H1 (cell line): Measurements from ENCODE around the gene CHD9NB. TPM values are rescaled to one million over a fixed set of nuclear protein-coding genes. Genes with fewer than 3 reads are reported as not detected.
A peak's percentile ranks its signal among the peaks of the same experiment; 100 is the strongest.

ENCODE experiments used
- CTCF ChIA-PET: fragments of 300-600 bp; sonication (Branson Sonifier 250); formaldehyde crosslinking; loops from one replicate; lab custom pipeline; 2021; ENCODE audit not compliant: partially characterized antibody; lab: Charles Lee
- POLR2A ChIA-PET: fragments of 300-600 bp; sonication (Branson Sonifier 250); formaldehyde crosslinking; loops from one replicate; lab custom pipeline; 2021; ENCODE audit warnings: inconsistent platforms; ENCODE audit not compliant: partially characterized antibody; lab: Charles Lee
- DNase-seq, 2 experiments: peaks; one replicate each; pipeline versions ENCODE4 v3.0.0 to v3.0.0-alpha.2; 2010 to 2022; ENCODE audit warnings: low spot score in 2 of 2, low read depth in 1 of 2, mixed read lengths in 1 of 2
- FAIRE-seq: peaks from 2 replicates; lab custom pipeline; 2011; peaks lifted over from hg19 to GRCh38; lab: Jason Lieb, UNC
- H2AFZ ChIP-seq: 2 replicates; pipeline ENCODE4 v1.8.1; 2012; ENCODE audit warnings: low read length, inconsistent platforms
- H2AK5ac ChIP-seq: 2 replicates; pipeline ENCODE4 v1.6.1; 2013; ENCODE audit warnings: low read depth, low read length
- H2BK120ac ChIP-seq: replicated peaks from 2 replicates; pipeline ENCODE3; 2013; ENCODE audit warnings: low read depth, low read length, inconsistent platforms
- H2BK12ac ChIP-seq: 2 replicates; pipeline ENCODE4 v1.6.1; 2013; ENCODE audit warnings: low read depth, low read length
- H2BK15ac ChIP-seq: 2 replicates; pipeline ENCODE4 v1.6.1; 2013; ENCODE audit warnings: low read length
- H2BK20ac ChIP-seq: 2 replicates; pipeline ENCODE4 v1.6.1; 2013; ENCODE audit warnings: low read length
- H2BK5ac ChIP-seq: 2 replicates; pipeline ENCODE4 v1.6.1; 2013; ENCODE audit warnings: low read depth, low read length
- H3K14ac ChIP-seq: 2 replicates; pipeline ENCODE4 v1.6.1; 2013; ENCODE audit warnings: inconsistent platforms; ENCODE audit not compliant: insufficient read length
- H3K18ac ChIP-seq: 2 replicates; pipeline ENCODE4 v1.6.1; 2013; ENCODE audit warnings: low read length; ENCODE audit errors: extremely low read depth
- H3K23ac ChIP-seq: 2 replicates; pipeline ENCODE4 v1.6.1; 2013; ENCODE audit warnings: inconsistent platforms; ENCODE audit not compliant: insufficient read length
- H3K23me2 ChIP-seq: 2 replicates; pipeline ENCODE4 v1.6.1; 2013; ENCODE audit warnings: low read depth, low read length
- H3K27ac ChIP-seq: 2 replicates; pipeline ENCODE4 v1.6.1; 2011; ENCODE audit warnings: low read depth, low read length, inconsistent platforms
- H3K27me3 ChIP-seq, 4 experiments: replicated peaks in 1 of 4; 1 replicate in 1 of 4; 2 replicates in 3 of 4; pipeline versions ENCODE4 v1.6.1 to v1.8.1; 2011 to 2013; ENCODE audit warnings: low read length in 3 of 4, mild to moderate bottlenecking in 3 of 4, inconsistent platforms in 2 of 4, mixed read lengths in 2 of 4, moderate library complexity in 1 of 4; ENCODE audit not compliant: control insufficient read depth in 3 of 4, insufficient read depth in 3 of 4; ENCODE audit errors: extremely low read depth in 1 of 4
- H3K36me3 ChIP-seq, 4 experiments: 2 replicates each; pipeline versions ENCODE4 v1.6.1 to v1.8.1; 2011 to 2013; ENCODE audit warnings: mild to moderate bottlenecking in 4 of 4, low read length in 3 of 4, moderate library complexity in 2 of 4, control low read depth in 1 of 4, inconsistent platforms in 1 of 4; ENCODE audit not compliant: insufficient read depth in 4 of 4, control insufficient read depth in 2 of 4
- H3K4ac ChIP-seq: replicated peaks from 2 replicates; pipeline ENCODE3; 2013; ENCODE audit warnings: low read length, low read depth, mixed read lengths, inconsistent platforms; ENCODE audit not compliant: insufficient read length
- H3K4me1 ChIP-seq, 4 experiments: replicated peaks in 1 of 4; 1 replicate in 1 of 4; 2 replicates in 3 of 4; pipeline versions ENCODE4 v1.6.1 to v1.8.1; 2011 to 2013; ENCODE audit warnings: low read length in 3 of 4, inconsistent platforms in 2 of 4, mixed read lengths in 1 of 4; ENCODE audit not compliant: insufficient read depth in 4 of 4, control insufficient read depth in 3 of 4
- H3K4me2 ChIP-seq, 2 experiments: 2 replicates each; pipeline versions ENCODE4 v1.6.1 to v1.8.1; 2011 to 2013; ENCODE audit warnings: low read depth in 2 of 2, low read length in 2 of 2, control low read depth in 1 of 2, inconsistent platforms in 1 of 2, mild to moderate bottlenecking in 1 of 2; ENCODE audit not compliant: insufficient read depth in 1 of 2
- H3K4me3 ChIP-seq, 4 experiments: fragments of 200-600, 300-600 bp in 1 of 4; sonication (generic), shearing (Covaris generic), sonication (Bioruptor Twin) in 1 of 4; 2 replicates each; pipeline versions ENCODE4 v1.5.1 to v1.8.1; 2011 to 2016; ENCODE audit warnings: low read length in 4 of 4, low read depth in 3 of 4, control low read depth in 2 of 4, inconsistent platforms in 2 of 4, mild to moderate bottlenecking in 2 of 4, mixed read lengths in 1 of 4, moderate library complexity in 1 of 4; ENCODE audit not compliant: insufficient read depth in 2 of 4; ENCODE audit errors: extremely low read depth in 1 of 4
- H3K56ac ChIP-seq: replicated peaks from 2 replicates; pipeline ENCODE3; 2013; ENCODE audit warnings: low read depth, mild to moderate bottlenecking, mixed read lengths, low read length, inconsistent platforms; ENCODE audit not compliant: insufficient read length
- H3K79me1 ChIP-seq: 2 replicates; pipeline ENCODE4 v1.6.1; 2013; ENCODE audit warnings: low read depth, low read length, control low read depth
- H3K79me2 ChIP-seq, 2 experiments: 2 replicates each; pipeline versions ENCODE4 v1.6.1 to v1.8.1; 2012 to 2013; ENCODE audit warnings: low read length in 2 of 2, mild to moderate bottlenecking in 2 of 2, inconsistent platforms in 1 of 2; ENCODE audit not compliant: insufficient read depth in 2 of 2, control insufficient read depth in 1 of 2
- H3K9ac ChIP-seq, 4 experiments: replicated peaks in 1 of 4; 1 replicate in 1 of 4; 2 replicates in 3 of 4; pipeline versions ENCODE4 v1.6.1 to v1.8.1; 2011 to 2013; ENCODE audit warnings: low read depth in 3 of 4, low read length in 3 of 4, control low read depth in 2 of 4, mild to moderate bottlenecking in 2 of 4, moderate library complexity in 2 of 4, inconsistent platforms in 1 of 4; ENCODE audit errors: extremely low read depth in 1 of 4
- H3K9me3 ChIP-seq, 2 experiments: 2 replicates each; pipeline versions ENCODE4 v1.6.1 to v1.8.1; 2012 to 2013; ENCODE audit warnings: mild to moderate bottlenecking in 2 of 2, moderate library complexity in 2 of 2, control low read depth in 1 of 2, inconsistent platforms in 1 of 2, low read depth in 1 of 2, low read length in 1 of 2, mixed read lengths in 1 of 2; ENCODE audit not compliant: insufficient read depth in 2 of 2
- H4K20me1 ChIP-seq, 2 experiments: replicated peaks in 1 of 2; 2 replicates each; pipeline versions ENCODE3 to v1.8.1; 2011 to 2013; ENCODE audit warnings: inconsistent platforms in 2 of 2, low read length in 2 of 2, mild to moderate bottlenecking in 1 of 2; ENCODE audit not compliant: insufficient read depth in 2 of 2, control insufficient read depth in 1 of 2
- H4K5ac ChIP-seq: 2 replicates; pipeline ENCODE4 v1.6.1; 2013; ENCODE audit warnings: low read length, low read depth, mixed read lengths, inconsistent platforms; ENCODE audit not compliant: insufficient read length
- H4K8ac ChIP-seq: 2 replicates; pipeline ENCODE4 v1.8.0; 2013; ENCODE audit warnings: mild to moderate bottlenecking, moderate library complexity, low read length, inconsistent platforms; ENCODE audit not compliant: insufficient read depth; ENCODE audit errors: extremely low read depth
- H4K91ac ChIP-seq: replicated peaks from 2 replicates; pipeline ENCODE3; 2013; ENCODE audit warnings: low read length, mixed read lengths, inconsistent platforms; ENCODE audit not compliant: insufficient read length
- GABPA ChIP-seq: IDR thresholded peaks from 2 replicates; pipeline ENCODE4 v1.6.1; 2011; ENCODE audit warnings: mild to moderate bottlenecking, low read length, moderate library complexity, borderline replicate concordance; ENCODE audit not compliant: insufficient read depth
- RAD21 ChIP-seq, 2 experiments: IDR thresholded peaks in 1 of 2; conservative IDR thresholded peaks in 1 of 2; 2 replicates each; pipeline ENCODE4 v1.6.1; 2011; ENCODE audit warnings: low read depth in 2 of 2, low read length in 2 of 2, improper control_type of control experiment in 1 of 2, inconsistent platforms in 1 of 2, mild to moderate bottlenecking in 1 of 2, moderate library complexity in 1 of 2
- RNF2 ChIP-seq: fragments of 200-900, 300-1000 bp; sonication (generic); IDR thresholded peaks from 2 replicates; pipeline ENCODE4 v1.7.1; 2016; ENCODE audit warnings: borderline replicate concordance, low read depth, mild to moderate bottlenecking, antibody characterized with exemption, low read length; ENCODE audit not compliant: poor library complexity, severe bottlenecking; ENCODE audit errors: missing control alignments
- SIX5 ChIP-seq: IDR thresholded peaks from 2 replicates; pipeline ENCODE4 v1.6.1; 2011; ENCODE audit warnings: mild to moderate bottlenecking, low read depth, low read length
- WGBS, 2 experiments: shearing (Covaris generic) in 1 of 2; methylation state at CpG; one replicate each; pipeline versions ENCODE4 v1.1.6 to v1.1.7; 2013 to 2015; ENCODE audit warnings: low lambda C conversion rate in 2 of 2, mixed read lengths in 2 of 2, inconsistent platforms in 1 of 2, low coverage in 1 of 2, missing lambda C conversion rate in 1 of 2; ENCODE audit not compliant: insufficient replicate concordance in 2 of 2, insufficient coverage in 1 of 2, insufficient read length in 1 of 2; ENCODE audit errors: extremely low coverage in 1 of 2, missing lambda C conversion rate in 1 of 2; 5-methylcytosine and 5-hydroxymethylcytosine counted together
- polyA plus RNA-seq, 7 experiments: library from polyadenylated mRNA; depleted of rRNA in 3 of 7; stranded (reverse) in 5 of 7; unstranded in 2 of 7; fragments of >200 nt in 5 of 7; fragments of 200-250 nt in 2 of 7; gene quantifications; 1 replicate in 5 of 7; 2 replicates in 1 of 7; 4 replicates in 1 of 7; pipeline versions ENCODE4 v1.2.1 to v1.2.3, GENCODE V29; 2011 to 2013; ENCODE audit warnings: missing spikeins in 2 of 7, mixed read lengths in 2 of 7
- total RNA-seq: library from RNA; stranded (reverse); fragmentation: NEBNext Ultra II Directional; extraction: Animal tissue kit (Norgen Biotek cat#: 25700); gene quantifications from 2 replicates; pipeline ENCODE4 v1.2.1, GENCODE V29; 2021
- TF ChIP-seq, protein P1 (sequence below), 3 experiments: IDR thresholded peaks; 1 replicate in 2 of 3; 2 replicates in 1 of 3; pipeline versions ENCODE4 v1.5.1 to v1.6.1; 2011; ENCODE audit warnings: low read length in 3 of 3, mild to moderate bottlenecking in 3 of 3, inconsistent platforms in 2 of 3, low read depth in 1 of 3, moderate library complexity in 1 of 3; ENCODE audit not compliant: insufficient read depth in 1 of 3; ENCODE audit errors: control extremely low read depth in 1 of 3
- TF ChIP-seq, protein P2 (sequence below): IDR thresholded peaks from 2 replicates; pipeline ENCODE4 v1.6.1; 2011; ENCODE audit warnings: low read depth, mild to moderate bottlenecking, low read length; ENCODE audit not compliant: insufficient read depth

CHD9NB gene
- total and polyA plus RNA-seq, 2 of the 8 experiments (the other 6 are each of a cell fraction or from before 2014, with no cell fraction given): 4.5 to 5.9 TPM

DNA sequence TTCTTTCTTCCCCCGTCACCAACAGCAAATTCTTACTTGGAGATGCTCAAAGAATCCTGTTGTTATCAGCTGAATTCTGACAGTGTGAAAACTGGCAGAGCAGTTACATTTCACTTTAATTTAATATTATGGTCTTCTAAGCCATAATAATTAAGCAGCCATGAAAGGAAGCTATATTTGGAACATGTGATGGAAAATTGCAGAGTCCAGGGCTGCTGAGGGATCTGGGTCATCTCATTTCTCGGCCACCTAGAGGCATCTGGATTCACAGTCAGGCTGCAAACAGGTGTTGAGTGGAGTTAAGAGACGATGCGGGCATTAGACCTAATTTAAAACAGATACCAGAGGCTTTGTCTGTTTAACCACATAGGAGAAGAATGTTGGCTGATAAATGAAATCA lies 38.4 kb downstream of the CHD9NB start:
- H3K14ac ChIP-seq: no peak overlapping the region
- FAIRE-seq (no peak), DNase-seq (no peak)
- no peak overlapping the region for H2AFZ ChIP-seq
- no peak overlapping the region for H3K27ac ChIP-seq
- H3K4ac ChIP-seq: no peak overlapping the region
- no peak overlapping the region for H4K5ac ChIP-seq
- no peak overlapping the region for H3K4me2 ChIP-seq
- no peak overlapping the region for H2BK15ac ChIP-seq
- H3K36me3 ChIP-seq: no peaks in the 10 kb centered on the region
- H3K79me1 ChIP-seq: no peaks in the 10 kb centered on the region
- ChIA-PET CTCF (interaction anchor here (0.7 to 5.8 kb wide), 3 partner anchors 8 to 23 kb away, joined by 3 to 48 read pairs (median 4); no protein-coding TSS in a partner anchor), POLR2A (interaction anchor here (0.7 kb wide), 1 partner anchor 8 kb away, joined by 3 read pairs; no protein-coding TSS in a partner anchor)
- no peak overlapping the region for H4K91ac ChIP-seq
- no peaks in the 10 kb centered on the region for H3K9me3 ChIP-seq
- H2BK20ac ChIP-seq: no peak overlapping the region
- H2AK5ac ChIP-seq: no peak overlapping the region
- no peak for TF ChIP-seq GABPA
- TF ChIP-seq, protein P1, sequence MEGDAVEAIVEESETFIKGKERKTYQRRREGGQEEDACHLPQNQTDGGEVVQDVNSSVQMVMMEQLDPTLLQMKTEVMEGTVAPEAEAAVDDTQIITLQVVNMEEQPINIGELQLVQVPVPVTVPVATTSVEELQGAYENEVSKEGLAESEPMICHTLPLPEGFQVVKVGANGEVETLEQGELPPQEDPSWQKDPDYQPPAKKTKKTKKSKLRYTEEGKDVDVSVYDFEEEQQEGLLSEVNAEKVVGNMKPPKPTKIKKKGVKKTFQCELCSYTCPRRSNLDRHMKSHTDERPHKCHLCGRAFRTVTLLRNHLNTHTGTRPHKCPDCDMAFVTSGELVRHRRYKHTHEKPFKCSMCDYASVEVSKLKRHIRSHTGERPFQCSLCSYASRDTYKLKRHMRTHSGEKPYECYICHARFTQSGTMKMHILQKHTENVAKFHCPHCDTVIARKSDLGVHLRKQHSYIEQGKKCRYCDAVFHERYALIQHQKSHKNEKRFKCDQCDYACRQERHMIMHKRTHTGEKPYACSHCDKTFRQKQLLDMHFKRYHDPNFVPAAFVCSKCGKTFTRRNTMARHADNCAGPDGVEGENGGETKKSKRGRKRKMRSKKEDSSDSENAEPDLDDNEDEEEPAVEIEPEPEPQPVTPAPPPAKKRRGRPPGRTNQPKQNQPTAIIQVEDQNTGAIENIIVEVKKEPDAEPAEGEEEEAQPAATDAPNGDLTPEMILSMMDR (IDR thresholded peaks at IDR 0.05; ENCODE audit: control extremely low read depth in 1 of 3, insufficient read depth in 1 of 3, low read depth in 1 of 3, low read length in 3 of 3): 0 out of 4 replicates have a peak, but pooled peaks of 1 of the 3 experiments have one; percentile 10
- TF ChIP-seq, protein P2, sequence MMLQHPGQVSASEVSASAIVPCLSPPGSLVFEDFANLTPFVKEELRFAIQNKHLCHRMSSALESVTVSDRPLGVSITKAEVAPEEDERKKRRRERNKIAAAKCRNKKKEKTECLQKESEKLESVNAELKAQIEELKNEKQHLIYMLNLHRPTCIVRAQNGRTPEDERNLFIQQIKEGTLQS: no peak
- 0 out of 4 replicates have a peak, but pooled peaks of 1 of the 2 experiments have one; percentile 3 for TF ChIP-seq RAD21 (IDR thresholded peaks at IDR 0.05 in 1 of 2, conservative IDR thresholded peaks at IDR 0.05 in 1 of 2; ENCODE audit: low read depth in 2 of 2, low read length in 2 of 2)
- TF ChIP-seq SIX5: no peak
- no peak for TF ChIP-seq RNF2
- H3K27me3 ChIP-seq: no peaks in the 10 kb centered on the region
- no peak overlapping the region for H3K9ac ChIP-seq
- H2BK5ac ChIP-seq: no peak overlapping the region
- H3K23me2 ChIP-seq: no peaks in the 10 kb centered on the region; the same call in 1 of the 2 replicates
- no peak overlapping the region for H2BK120ac ChIP-seq
- no peak overlapping the region for H3K4me3 ChIP-seq
- no peak overlapping the region for H3K18ac ChIP-seq
- WGBS, 2 experiments: 95% methylated on average over 4 of the region's 4 CpGs; no CpG with 5 or more reads in 1 of the 2 experiments
- H3K23ac ChIP-seq: no peak overlapping the region
- no peaks in the 10 kb centered on the region for H3K79me2 ChIP-seq
- no peaks in the 10 kb centered on the region for H4K20me1 ChIP-seq
- H4K8ac ChIP-seq: no peak overlapping the region
- no peaks in the 10 kb centered on the region for H3K4me1 ChIP-seq
- H3K56ac ChIP-seq: no peak overlapping the region
- no peak overlapping the region for H2BK12ac ChIP-seq
